K562 (cell line): ENCODE results near the gene TXNRD2.

Experiments
- EZH2 ChIP-seq: IDR thresholded peaks from 2 replicates; pipeline ENCODE4 v1.6.1; 2012; ENCODE audit warnings: low read depth, mild to moderate bottlenecking, inconsistent platforms, low read length, borderline replicate concordance
- KDM1A ChIP-seq, 2 experiments: fragments of 450-650 bp; IDR thresholded peaks; 2 replicates each; pipeline ENCODE4 v1.6.1; 2016; ENCODE audit warnings: mild to moderate bottlenecking in 2 of 2
- NR4A1 ChIP-seq, 2 experiments: fragments of 250-450 bp in 1 of 2; fragments of 450-650 bp in 1 of 2; sonication (Bioruptor Pico) in 1 of 2; IDR thresholded peaks; 2 replicates each; pipeline versions ENCODE4 v1.4.0 to v1.6.1; 2016 to 2020; ENCODE audit warnings: mild to moderate bottlenecking in 2 of 2, missing compliant biosample characterization in 1 of 2, missing genetic modification characterization in 1 of 2, moderate library complexity in 1 of 2
- RNF2 ChIP-seq: sonication (generic); IDR thresholded peaks from 2 replicates; pipeline ENCODE4 v1.6.1; 2016
- SREBF2 ChIP-seq: sonication (generic); formaldehyde crosslinking; IDR thresholded peaks from 2 replicates; pipeline ENCODE4 v1.4.0; 2020; ENCODE audit warnings: mild to moderate bottlenecking, missing genetic modification reagents
- TF ChIP-seq, protein P1 (sequence below): fragments of 450-650 bp; IDR thresholded peaks from 2 replicates; pipeline ENCODE4 v1.6.1; 2017; ENCODE audit warnings: mild to moderate bottlenecking, moderate library complexity
- TF ChIP-seq, protein P2 (sequence below), 3 experiments: IDR thresholded peaks in 2 of 3; conservative IDR thresholded peaks in 1 of 3; 2 replicates each; pipeline ENCODE4 v1.5.1; 2011 to 2012; ENCODE audit warnings: low read length in 3 of 3, mild to moderate bottlenecking in 3 of 3, control low read depth in 2 of 3, improper control_type of control experiment in 1 of 3, inconsistent platforms in 1 of 3, low read depth in 1 of 3, mixed read lengths in 1 of 3, moderate library complexity in 1 of 3; ENCODE audit not compliant: insufficient read depth in 2 of 3

DNA sequence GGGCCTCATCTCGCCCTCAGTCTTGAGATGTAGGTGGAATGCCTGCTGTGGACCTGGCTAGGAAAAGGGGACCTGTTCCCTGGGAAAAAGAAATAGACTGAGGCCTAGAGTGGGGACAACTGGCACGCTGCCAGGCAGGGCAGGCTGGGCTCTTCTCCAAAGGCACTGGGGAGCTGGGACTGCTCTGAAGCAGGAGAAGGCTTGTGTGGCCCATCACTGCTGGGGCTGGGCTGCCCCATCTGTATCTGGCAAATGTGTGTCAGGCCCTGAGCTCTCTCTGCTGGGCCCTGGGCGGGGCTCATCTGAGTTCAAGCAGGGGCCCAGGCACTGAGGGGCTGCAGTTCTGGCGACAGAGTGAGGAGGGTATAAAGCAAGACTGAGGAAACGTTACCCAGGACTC lies 42.1 kb upstream of the TXNRD2 start:
- TF ChIP-seq, protein P1, sequence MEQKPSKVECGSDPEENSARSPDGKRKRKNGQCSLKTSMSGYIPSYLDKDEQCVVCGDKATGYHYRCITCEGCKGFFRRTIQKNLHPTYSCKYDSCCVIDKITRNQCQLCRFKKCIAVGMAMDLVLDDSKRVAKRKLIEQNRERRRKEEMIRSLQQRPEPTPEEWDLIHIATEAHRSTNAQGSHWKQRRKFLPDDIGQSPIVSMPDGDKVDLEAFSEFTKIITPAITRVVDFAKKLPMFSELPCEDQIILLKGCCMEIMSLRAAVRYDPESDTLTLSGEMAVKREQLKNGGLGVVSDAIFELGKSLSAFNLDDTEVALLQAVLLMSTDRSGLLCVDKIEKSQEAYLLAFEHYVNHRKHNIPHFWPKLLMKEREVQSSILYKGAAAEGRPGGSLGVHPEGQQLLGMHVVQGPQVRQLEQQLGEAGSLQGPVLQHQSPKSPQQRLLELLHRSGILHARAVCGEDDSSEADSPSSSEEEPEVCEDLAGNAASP: no peak
- no peak for TF ChIP-seq EZH2
- no peak for TF ChIP-seq NR4A1 (CRISPR knock-in tag; IDR thresholded peaks at IDR 0.05)
- no peak for TF ChIP-seq NR4A1 (tag; IDR thresholded peaks at IDR 0.05)
- no peak for TF ChIP-seq SREBF2 (CRISPR knock-in tag)
- TF ChIP-seq, protein P2, sequence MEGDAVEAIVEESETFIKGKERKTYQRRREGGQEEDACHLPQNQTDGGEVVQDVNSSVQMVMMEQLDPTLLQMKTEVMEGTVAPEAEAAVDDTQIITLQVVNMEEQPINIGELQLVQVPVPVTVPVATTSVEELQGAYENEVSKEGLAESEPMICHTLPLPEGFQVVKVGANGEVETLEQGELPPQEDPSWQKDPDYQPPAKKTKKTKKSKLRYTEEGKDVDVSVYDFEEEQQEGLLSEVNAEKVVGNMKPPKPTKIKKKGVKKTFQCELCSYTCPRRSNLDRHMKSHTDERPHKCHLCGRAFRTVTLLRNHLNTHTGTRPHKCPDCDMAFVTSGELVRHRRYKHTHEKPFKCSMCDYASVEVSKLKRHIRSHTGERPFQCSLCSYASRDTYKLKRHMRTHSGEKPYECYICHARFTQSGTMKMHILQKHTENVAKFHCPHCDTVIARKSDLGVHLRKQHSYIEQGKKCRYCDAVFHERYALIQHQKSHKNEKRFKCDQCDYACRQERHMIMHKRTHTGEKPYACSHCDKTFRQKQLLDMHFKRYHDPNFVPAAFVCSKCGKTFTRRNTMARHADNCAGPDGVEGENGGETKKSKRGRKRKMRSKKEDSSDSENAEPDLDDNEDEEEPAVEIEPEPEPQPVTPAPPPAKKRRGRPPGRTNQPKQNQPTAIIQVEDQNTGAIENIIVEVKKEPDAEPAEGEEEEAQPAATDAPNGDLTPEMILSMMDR (IDR thresholded peaks at IDR 0.05 in 2 of 3, conservative IDR thresholded peaks at IDR 0.05 in 1 of 3; ENCODE audit: insufficient read depth in 2 of 3, low read depth in 1 of 3, low read length in 3 of 3): no peak; a peak in 1 of 6 replicates
- TF ChIP-seq KDM1A (IDR thresholded peaks at IDR 0.05): no peak
- TF ChIP-seq RNF2: no peak
